HG03558 (cell line): ENCODE data around the gene CAPN11.
"Not testable (repeated sequence)": the region's sequence is repeated elsewhere in the genome, so short reads cannot be mapped to it uniquely, and the experiment has no call there.

Experiments
- ATAC-seq: cut with Tn5 transposase; IDR thresholded peaks from one replicate; pipeline ENCODE4 v1.9.1; 2021; ENCODE audit warnings: moderate number of reproducible peaks; ENCODE audit not compliant: unreplicated experiment; ENCODE audit errors: extremely low read depth

CAPN11 gene

DNA sequence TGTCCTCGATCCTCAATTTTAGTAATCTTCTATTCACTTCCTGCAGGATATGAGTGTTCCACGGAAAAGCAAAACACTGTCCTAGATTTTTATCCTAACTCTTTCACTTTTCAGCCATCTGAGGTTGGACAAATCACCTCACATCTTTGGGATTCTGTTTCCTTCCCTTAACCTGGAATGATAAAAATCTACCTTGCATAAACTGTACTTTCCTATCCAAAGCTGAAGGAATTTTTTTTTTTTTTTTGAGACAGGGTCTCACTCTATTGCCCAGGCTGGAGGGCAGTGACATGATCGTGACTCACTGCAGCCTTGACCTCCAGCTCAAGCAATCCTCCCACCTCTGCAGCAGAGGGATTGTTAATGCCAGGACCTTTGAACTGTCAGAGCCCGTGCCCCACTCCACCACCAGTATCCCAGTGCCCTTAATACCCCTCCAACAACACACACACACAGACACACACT, 20.5 kb downstream of the CAPN11 start:
- no peak for ATAC-seq

DNA sequence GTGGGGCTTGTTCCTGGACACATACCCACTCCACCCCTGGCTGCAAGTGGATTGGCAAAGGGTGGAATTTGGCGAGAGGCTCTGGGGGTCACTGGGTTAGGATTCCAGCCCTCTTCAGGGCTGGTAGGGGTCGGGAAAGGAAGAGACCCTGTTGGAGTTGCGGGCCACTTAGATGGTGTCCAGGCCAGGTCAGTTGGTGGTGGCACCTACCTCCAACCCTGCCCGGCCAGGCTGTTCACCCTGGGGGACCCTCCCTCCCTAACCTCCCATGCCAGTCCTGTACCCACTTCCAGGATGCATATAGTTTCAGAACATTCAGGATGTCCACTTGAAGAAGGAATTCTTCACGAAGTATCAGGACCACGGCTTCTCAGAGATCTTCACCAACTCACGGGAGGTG, 21.0 kb downstream of the CAPN11 start:
- ATAC-seq, result no peak

DNA sequence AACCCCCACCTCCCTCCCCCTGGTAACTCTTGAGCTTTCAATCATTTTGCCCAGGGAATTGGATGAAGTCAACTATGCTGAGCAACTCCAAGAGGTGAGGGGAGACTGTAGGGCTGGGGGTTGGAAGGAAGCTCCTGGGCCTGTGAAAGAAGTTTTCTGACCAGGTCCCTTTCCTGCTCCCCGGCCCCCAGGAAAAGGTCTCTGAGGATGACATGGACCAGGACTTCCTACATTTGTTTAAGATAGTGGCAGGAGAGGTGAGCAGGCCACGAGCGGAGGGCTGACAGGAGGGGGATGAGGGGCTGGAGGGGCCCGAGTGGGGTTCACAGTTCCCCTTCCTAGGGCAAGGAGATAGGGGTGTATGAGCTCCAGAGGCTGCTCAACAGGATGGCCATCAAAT, 21.8 kb downstream of the CAPN11 start:
- no peak for ATAC-seq

DNA sequence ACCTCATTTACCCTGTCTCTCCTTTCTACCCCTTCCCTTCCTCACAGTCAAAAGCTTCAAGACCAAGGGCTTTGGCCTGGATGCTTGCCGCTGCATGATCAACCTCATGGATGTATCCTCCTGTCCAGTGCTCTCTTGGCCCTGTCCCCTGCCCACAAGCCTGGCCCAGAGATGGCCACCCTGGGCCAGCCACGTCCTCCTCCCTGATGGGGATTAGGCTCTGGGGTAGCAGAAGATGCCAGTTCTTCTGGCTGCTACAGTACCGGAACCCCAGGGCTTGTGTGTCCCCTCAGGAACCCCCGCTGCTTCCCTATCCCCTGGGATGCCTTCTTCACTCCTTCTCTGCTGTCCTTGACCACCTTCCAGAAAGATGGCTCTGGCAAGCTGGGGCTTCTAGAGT, 22.3 kb downstream of the CAPN11 start:
- no peak for ATAC-seq

DNA sequence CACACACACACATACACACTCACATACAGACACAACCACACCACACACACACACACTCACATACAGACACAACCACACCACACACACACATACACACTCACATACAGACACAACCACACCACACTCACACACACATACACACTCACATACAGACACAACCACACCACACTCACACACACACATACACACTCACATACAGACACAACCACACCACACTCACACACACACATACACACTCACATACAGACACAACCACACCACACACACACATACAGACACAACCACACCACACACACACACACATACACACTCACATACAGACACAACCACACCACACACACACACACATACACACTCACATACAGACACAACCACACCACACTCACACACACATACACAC, 23.2 kb downstream of the CAPN11 start:
- not testable (repeated sequence) for ATAC-seq

DNA sequence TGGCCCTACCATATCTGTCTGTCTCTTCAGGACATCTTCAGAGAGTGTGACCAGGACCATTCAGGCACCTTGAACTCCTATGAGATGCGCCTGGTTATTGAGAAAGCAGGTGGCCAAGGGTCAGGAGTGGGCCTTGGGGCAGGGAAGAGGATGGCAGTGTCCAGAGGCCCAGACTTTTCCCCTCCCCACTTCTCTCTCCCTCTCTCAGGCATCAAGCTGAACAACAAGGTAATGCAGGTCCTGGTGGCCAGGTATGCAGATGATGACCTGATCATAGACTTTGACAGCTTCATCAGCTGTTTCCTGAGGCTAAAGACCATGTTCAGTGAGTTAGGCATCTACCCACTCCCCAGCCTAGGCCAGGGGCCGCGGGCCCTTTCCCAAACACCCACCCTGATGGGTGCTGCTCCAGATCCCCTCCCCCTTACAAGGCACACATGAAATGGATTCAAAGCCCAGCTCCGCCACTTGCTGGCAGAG, 24.3 kb downstream of the CAPN11 start:
- no peak for ATAC-seq

DNA sequence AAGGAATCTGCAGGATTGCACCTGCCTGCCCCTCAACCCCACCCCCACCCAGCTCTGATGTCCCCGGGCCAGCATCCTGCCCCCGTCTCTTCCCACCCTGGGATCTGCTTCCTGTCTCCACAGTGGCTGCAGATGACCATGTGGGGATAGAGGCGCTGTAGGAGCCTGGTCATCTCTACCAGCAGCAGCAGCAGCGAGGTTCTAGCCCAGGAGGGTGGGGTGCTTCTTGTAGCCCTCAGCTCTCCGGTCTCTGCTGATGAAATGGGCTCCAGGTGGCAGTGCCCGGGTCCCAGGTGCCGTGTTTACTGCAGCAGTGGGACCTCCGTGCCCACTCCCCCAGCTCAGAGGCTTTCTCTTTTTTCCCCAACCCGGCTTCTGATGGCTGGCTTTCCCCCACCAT, 25.2 kb downstream of the CAPN11 start:
- no peak for ATAC-seq

DNA sequence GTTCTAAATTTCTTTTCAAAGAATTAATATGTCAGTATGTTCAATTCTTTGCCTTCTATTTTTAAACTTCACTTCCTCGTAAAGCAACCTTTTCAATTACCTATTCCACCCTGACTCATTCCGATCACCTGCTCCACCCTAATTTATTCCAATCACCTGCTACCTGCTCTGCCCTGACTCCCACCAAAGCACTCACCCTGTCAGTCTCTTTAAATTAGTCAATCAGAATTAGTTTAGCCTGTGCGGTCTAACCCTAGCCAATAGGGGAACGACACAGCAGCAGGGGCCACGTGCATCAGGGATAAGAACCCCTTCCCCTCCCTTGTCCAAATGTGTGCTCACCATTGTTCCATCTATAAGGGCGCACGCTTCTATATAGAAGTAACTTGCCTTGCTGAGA, 26.7 kb downstream of the CAPN11 start:
- not testable (repeated sequence) for ATAC-seq

DNA sequence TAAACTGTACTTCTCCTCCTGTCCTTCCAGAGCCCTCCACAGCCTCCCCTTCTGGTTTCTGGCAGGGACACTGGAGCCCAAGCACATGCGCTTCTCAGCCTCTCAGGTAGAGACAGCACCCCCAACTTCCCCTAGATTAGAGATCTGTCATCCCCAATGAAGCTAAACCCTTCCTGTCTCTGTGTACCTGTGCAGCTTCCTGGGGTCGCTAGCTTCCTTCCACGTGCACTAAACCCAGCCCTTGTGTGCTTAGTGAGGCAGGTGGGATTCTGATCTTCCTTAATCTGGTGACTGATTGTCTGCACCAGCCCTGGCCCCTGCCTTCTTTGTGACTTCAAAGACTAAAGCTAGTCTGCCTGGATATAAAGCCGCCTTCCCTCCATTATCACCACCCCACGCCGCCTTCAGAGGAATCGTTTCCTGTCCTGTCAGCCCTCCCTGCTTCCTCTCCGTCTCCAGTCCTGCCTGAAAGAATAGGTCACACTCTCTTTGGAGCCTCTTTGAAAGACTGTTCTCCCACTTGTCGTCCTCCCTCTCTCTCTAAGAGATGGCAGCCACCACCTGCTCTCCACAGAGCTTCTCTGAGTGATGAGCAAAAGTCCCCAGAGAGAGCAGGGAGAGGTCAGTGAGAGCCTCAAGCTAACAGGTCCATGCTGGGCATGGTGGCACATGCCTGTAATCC, 27.5 kb downstream of the CAPN11 start:
- ATAC-seq, result no peak

DNA sequence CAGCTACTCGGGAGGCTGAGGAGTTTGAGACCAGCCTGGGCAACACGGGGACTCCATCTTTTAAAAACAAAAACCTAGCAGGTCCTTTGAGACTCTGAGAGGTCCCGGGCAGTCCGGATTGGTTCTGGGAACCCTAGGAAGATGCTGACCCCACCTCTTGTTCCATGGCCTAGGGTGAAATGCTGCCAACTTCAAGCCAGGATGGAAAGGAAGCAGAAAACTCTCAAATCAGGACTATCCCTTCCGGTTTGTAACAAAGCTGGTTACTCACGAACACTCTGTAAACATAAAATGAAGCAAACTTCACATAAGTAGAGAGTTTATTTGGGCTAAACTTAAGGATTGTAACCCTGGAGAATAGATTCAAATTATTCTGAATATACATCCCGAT, 28.0 kb downstream of the CAPN11 start:
- ATAC-seq, result no peak

DNA sequence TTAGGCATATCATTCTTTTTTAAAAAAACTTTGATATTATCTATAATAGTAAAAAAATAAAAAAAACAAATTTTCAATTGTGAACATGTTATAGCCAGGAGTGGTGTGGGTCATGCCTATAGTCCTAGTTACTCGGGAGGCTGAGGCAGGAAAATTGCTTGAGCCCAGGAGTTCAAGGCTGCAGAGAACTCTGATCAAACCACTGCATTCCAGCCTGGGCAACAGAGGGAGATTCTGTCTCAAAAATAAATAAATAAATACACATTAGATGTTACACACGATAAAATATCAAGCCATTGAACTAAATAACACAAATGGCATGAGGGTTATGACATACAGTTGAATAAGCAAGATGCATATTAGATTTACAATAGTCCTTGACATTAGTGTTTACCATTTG, 30.2 kb downstream of the CAPN11 start:
- ATAC-seq, result no peak

DNA sequence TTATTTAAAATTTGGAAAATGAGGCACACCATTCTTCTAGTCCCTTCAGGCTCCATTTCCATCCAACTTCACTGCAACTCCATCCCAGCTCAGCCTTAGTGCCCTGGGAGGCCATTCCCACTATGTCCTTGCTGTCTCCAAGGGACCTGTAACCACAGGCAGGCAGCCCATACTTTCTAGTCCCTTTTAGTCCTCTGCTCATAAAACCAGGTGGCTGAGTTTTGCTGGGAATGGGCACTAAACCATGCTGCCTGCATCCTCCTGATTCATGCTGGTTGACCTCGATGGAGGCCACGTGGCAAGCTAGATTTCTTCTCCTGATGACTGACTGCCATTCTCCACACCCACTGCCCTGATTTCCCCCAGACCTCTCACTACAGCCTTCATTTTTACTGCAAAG, 30.6 kb downstream of the CAPN11 start:
- no peak for ATAC-seq

DNA sequence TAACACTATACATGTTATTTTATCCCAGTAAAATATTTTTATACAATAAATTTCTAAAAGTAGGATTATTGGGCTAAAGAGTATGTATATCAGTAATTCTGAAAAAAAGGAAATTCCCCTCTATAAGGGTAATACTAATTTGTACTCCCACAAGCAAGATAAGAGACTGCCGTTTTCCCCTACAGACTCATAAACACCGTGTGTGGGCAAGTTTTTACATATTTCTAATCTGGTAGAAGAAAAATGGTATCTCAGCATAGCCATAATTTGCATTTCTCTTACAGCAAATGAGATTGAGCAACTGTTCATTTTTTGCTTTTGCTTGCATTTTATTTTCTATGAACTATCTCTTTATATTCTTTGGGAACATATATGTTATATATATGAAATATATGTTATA, 32.1 kb downstream of the CAPN11 start:
- ATAC-seq, result no peak

DNA sequence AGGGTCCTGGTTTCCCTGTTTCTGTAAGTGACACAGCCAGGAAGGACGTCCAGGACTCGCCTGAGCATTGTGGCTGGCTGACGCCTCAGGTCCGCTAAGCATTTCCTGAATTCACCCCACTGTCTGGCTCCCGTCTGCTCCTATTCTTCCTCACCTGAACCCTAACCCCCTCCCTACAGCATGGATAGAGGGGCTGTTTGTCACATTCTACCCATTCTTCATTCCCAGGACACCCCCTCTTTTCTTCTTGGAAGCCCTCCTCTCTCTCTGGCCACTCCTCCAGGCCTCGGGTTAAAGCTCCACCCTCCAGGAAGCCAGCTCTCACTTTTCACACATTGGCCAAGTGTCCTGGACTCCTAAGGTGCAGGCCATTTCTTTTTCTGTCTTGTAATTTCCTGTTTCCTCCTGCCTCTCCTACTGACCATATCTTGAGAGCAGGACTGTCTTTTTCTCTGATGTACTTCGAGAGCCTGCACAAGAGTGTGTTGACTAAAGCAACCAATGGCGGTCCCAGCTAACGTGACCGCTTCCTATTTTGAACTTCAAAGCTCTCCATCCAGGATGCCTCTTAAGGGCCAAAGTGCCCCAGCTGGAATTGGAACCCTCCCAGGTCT, 33.9 kb downstream of the CAPN11 start:
- no peak for ATAC-seq

DNA sequence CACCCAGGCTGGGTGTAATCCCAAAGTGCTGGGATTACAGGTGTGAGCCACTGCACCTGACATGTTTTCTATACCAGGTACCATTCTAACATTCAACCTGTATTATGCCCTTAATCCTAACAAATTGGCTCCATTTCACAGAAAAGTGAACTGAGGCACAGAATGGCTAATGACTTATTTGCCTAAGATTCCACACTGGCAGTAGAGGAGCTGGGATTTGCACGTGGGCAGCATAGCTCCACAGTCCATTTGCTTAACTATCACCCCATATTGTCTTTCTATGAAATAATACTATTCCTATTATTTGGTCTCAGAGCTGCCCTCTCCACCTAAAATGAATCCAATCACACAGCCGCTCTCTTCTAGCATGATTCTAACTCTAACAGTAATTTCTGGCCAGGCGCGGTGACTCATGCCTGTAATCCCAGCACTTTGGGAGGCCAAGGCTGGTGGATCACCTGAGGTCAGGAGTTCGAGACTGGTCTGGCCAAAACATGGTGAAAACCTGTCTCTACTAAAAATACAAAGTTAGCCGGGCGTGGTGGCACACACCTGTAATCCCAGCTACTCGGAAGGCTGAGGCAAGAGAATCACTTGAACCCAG, 34.8 kb downstream of the CAPN11 start:
- ATAC-seq, result no peak

DNA sequence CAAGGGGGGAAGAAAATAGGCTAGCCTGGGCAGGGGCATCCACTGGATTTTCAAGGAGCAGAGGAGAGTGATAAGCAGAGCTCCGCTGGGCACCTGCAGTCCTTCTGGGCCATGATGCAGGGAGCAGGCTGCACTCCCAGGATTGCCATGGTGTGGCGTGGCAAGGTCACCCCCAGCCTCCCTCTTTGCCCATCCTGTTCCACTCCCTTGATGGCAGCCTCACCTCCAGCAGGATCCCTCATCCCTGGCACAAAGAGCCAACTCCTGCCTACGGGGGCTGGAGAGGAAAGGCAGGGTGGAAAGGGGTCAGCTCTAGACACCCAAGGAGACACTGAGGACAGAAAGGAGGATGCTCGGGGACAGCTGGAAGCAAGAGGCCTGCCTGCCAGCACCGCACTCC, 35.7 kb downstream of the CAPN11 start:
- ATAC-seq, result no peak

DNA sequence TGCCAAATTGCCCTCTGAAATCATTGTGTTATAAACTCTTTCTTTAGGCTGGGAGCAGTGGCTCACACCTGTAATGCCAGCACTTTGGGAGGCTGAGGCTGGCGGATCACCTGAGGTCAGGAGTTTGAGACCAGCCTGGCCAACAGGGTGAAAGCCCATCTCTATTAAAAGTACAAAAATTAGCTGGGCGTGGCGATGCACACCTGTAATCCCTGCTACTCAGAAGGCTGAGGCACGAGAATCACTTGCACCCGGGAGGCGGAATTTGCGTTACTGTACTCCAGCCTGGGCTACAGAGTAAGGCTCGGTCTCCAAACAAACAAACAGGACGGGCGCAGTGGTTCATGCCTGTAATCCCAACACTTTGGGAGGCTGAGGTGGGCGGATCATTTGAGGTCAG, 37.7 kb downstream of the CAPN11 start:
- ATAC-seq, result not testable (repeated sequence)

DNA sequence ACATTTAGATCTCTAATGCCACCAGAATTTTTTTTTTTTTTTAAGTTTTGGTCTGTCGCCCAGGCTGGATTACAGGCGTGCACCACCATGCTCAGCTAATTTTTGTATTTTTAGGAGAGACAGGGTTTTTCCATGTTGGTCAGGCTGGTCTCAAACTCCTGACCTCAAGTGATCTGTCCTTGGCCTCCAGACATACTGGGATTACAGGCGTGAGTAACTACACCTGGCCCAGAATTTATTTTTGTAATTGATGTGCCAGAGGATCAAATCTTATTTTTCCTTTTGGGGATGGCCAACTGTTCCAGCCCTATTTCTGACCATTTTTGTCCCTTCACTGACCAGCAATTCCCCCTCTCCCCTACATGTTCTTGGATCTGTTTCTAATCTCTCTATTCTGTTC, 40.1 kb downstream of the CAPN11 start:
- no peak for ATAC-seq

DNA sequence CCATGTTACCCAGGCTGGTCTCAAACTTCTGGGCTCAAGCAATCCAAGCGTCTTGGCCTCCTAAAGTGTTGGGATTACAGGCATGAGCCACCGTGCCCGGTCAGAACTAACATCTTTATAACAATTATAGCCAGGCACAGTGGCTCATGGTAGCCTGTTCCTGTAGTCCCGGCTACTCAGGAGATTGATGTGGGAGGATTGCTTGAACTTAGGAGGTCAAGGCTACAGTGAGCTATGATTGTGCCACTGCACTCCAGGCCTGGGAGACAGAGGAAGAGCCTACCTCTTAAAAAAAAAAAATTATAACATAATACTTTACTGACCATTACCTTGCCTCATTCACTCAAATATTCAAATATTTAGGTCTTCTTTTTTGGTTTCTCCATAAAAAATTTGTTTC, 41.3 kb downstream of the CAPN11 start:
- no peak for ATAC-seq

DNA sequence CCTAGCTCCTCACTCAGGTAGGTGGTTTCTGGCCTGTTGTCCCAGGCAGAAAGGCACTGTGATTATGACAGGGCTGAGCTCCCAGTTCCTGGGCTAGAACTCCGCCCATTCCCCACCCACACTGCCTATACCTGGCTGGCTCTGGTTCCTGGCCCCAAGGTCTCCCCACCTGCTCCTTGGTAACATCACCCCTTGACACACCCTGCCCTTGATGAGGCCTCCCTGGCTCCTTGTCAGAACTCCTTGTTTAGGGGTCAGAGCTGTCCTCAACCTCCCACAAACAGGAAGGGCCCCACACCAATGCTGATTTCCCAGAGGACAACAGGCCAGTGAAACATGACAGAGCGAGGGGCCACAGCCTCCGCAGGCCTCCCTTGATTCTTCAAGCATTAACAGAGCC, 42.6 kb downstream of the CAPN11 start:
- ATAC-seq, result no peak

DNA sequence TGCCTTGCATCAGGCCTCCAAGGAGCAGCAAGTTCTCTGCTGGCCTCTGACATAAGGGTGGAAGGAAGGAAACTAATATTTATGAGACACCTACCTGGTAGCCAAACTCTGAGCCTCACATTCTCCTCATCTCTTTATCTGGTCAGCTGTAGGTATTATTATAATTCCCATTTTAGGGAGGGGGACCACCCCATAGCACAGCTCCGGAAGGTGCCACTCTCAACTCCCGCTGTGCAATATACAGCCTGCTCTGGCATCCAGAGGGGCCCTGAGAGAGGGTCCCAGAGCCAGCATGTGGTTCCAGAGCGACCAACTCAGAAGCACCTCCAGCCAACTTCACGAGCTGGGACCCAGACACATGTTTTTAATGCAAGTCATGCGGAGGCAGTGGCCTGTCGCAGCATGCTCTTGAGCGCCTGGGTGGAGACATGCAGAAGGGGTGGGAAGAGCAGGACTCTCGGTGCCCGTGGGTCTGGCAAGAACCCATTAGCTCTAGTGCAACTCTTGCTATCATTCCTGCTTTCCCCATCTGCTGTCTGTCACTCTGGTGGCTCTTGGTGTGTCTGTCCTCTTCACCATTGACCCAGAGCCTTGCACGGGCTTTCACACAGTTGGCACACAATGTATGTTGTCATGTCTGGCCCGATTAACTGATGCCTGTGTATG, 43.2 kb downstream of the CAPN11 start:
- ATAC-seq, result no peak
